ENCODE measurements around the gene CLSTN2.

DNA sequence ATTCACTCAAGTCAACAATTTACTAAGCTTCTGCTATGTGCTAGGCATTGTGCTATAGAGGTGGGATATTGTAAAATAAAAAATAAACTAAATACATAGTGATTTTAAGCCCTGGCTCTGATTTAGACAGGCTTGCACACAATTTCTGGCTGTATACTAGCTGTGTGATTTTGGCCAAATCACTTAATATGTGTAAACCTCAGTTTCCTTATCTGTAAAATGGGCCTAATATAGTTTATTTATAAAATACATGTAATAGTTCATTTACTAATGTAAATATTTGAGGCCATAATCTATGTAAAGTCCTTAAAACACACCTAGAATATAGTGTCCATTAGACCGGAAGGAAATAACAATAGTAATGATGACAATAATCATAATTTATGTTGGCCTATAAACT is 363.1 kb downstream of the CLSTN2 start:
- TF ChIP-seq, protein P1, sequence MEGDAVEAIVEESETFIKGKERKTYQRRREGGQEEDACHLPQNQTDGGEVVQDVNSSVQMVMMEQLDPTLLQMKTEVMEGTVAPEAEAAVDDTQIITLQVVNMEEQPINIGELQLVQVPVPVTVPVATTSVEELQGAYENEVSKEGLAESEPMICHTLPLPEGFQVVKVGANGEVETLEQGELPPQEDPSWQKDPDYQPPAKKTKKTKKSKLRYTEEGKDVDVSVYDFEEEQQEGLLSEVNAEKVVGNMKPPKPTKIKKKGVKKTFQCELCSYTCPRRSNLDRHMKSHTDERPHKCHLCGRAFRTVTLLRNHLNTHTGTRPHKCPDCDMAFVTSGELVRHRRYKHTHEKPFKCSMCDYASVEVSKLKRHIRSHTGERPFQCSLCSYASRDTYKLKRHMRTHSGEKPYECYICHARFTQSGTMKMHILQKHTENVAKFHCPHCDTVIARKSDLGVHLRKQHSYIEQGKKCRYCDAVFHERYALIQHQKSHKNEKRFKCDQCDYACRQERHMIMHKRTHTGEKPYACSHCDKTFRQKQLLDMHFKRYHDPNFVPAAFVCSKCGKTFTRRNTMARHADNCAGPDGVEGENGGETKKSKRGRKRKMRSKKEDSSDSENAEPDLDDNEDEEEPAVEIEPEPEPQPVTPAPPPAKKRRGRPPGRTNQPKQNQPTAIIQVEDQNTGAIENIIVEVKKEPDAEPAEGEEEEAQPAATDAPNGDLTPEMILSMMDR (IDR thresholded peaks at IDR 0.05) = no peak
- no peak for TF ChIP-seq POLR2A (IDR thresholded peaks at IDR 0.05)
